Esophagus squamous epithelium (tissue), 5 donors: ENCODE measurements around the gene OLFM2. TPM values are rescaled to one million over a fixed set of nuclear protein-coding genes. Genes with fewer than 3 reads are reported as not detected.

Experiments used
- DNase-seq: peaks from one replicate; lab custom pipeline; 2025; lab: John Stamatoyannopoulos, UW
- H3K27ac ChIP-seq, 4 donors: fragments of 200-600 bp; sonication (generic); one replicate each; pipeline ENCODE4 v1.5.1; 2016 to 2019; ENCODE audit warnings: mild to moderate bottlenecking in 1 of 4
- H3K27me3 ChIP-seq, 4 donors: fragments of 200-600 bp; sonication (generic); 1 replicate in 3 of 4; 2 replicates in 1 of 4; pipeline versions ENCODE4 v1.5.1 to v1.6.0; 2017 to 2021; ENCODE audit warnings: antibody characterized with exemption in 1 of 4
- H3K36me3 ChIP-seq, 3 donors: fragments of 200-600 bp; sonication (generic); one replicate each; pipeline ENCODE4 v1.5.1; 2016 to 2019
- H3K4me1 ChIP-seq, 3 donors: fragments of 200-600 bp; sonication (generic); one replicate each; pipeline ENCODE4 v1.5.1; 2017 to 2019
- H3K4me3 ChIP-seq, 4 donors: fragments of 200-600 bp; sonication (generic); 1 replicate in 3 of 4; 2 replicates in 1 of 4; pipeline ENCODE4 v1.5.1; 2016 to 2019; ENCODE audit warnings: mild to moderate bottlenecking in 2 of 4, moderate library complexity in 1 of 4
- H3K9me3 ChIP-seq, 3 donors: fragments of 200-600 bp; sonication (generic); one replicate each; pipeline ENCODE4 v1.5.1; 2016 to 2019
- CTCF ChIP-seq, 6 experiments: fragments of 450-650 bp in 4 of 6; fragments of 200-600 bp in 2 of 6; sonication (generic) in 2 of 6; IDR thresholded peaks; one replicate each; pipeline ENCODE4 v1.5.1; 2016 to 2019; ENCODE audit warnings: antibody characterized with exemption in 6 of 6, mild to moderate bottlenecking in 4 of 6, moderate library complexity in 4 of 6
- POLR2A ChIP-seq, 4 donors: fragments of 450-650 bp; IDR thresholded peaks; one replicate each; pipeline ENCODE4 v1.6.1; 2017; ENCODE audit warnings: antibody characterized with exemption in 4 of 4, mild to moderate bottlenecking in 4 of 4, moderate library complexity in 3 of 4
- whole genome bisulfite sequencing, 2 donors: methylation state at CpG; one replicate each; pipeline ENCODE4 v1.1.5; 2018; 5-methylcytosine and 5-hydroxymethylcytosine counted together
- intact Hi-C: fragments of 100-400 bp; cut with DNase I; formaldehyde crosslinking; loops from one replicate; pipeline ENCODE4 v1.15.0; 2022
- total RNA-seq, 4 donors: library from RNA; depleted of rRNA; stranded (reverse); fragments of >200 nt; gene quantifications; one replicate each; pipeline ENCODE4 v1.1.0, GENCODE V29; 2016
- donor health status: DM: yes; HTN: yes; CAD: no.

The OLFM2 gene
- 10 to 100 TPM in 2 of 4 donors, 1 to 10 TPM in 2; 8.6 to 14.6 (median 9.8) TPM for total RNA-seq

GRCh38 chr19:9936326-9937000 is at the start of gene OLFM2:
TSS of gene OLFM2 (minus strand) at chr19:9936515. CDS start at chr19:9936366, 149 bp downstream.
- Histone ChIP-seq H3K4me3 (peak within 1 kb of the TSS; percentile 36 to 67 (median 46)), H3K27ac (peak within 1 kb of the TSS; percentile 19 to 65 (median 38)), H3K4me1 (peaks cover 19 to 37% (median 24%) of the 10 kb centered on the region in 3 donors), H3K27me3 (peaks cover 0 to 62% (median 2%) of the 10 kb centered on the region in 4 donors), H3K36me3 (no peaks in the 10 kb centered on the region), H3K9me3 (no peaks in the 10 kb centered on the region)
- intact Hi-C loops = no loop called here
- TF ChIP-seq POLR2A (IDR thresholded peaks at IDR 0.05) = no peak
- no peak for TF ChIP-seq CTCF (IDR thresholded peaks at IDR 0.05)
- 1 to 5% methylated on average over 3 to 9 of the region's 62 CpGs for WGBS, 2 donors
- no peak for DNase-seq

GRCh38 chr19:9981406-9982260 is 45.3 kb upstream of the OLFM2 start:
- H3K36me3 ChIP-seq = peaks cover 0 to 68% (median 0%) of the 10 kb centered on the region in 3 donors
- H3K27ac ChIP-seq = no peak overlapping the region
- no peak overlapping the region for H3K4me3 ChIP-seq
- no peaks in the 10 kb centered on the region for H3K27me3 ChIP-seq
- DNase-seq = no peak
- H3K9me3 ChIP-seq = no peaks in the 10 kb centered on the region
- TF ChIP-seq CTCF (IDR thresholded peaks at IDR 0.05) = no peak
- TF ChIP-seq POLR2A (IDR thresholded peaks at IDR 0.05) = no peak
- H3K4me1 ChIP-seq = peaks cover 0 to 5% (median 0%) of the 10 kb centered on the region in 3 donors
- WGBS, 2 donors = 80 to 90% methylated on average over 8 of the region's 8 CpGs
- intact Hi-C loops = no loop called here

GRCh38 chr19:9972103-9972502 is 35.8 kb upstream of the OLFM2 start:
- no peaks in the 10 kb centered on the region for H3K9me3 ChIP-seq

GRCh38 chr19:9971166-9971897 is 35.0 kb upstream of the OLFM2 start:
- no peak for TF ChIP-seq POLR2A (IDR thresholded peaks at IDR 0.05)
- no peak for TF ChIP-seq CTCF (IDR thresholded peaks at IDR 0.05)
- intact Hi-C loops = no loop called here
- Histone ChIP-seq H3K4me1 (no peaks in the 10 kb centered on the region), H3K4me3 (no peak overlapping the region), H3K27ac (no peak overlapping the region), H3K27me3 (peaks cover 0 to 25% (median 0%) of the 10 kb centered on the region in 4 donors), H3K9me3 (no peaks in the 10 kb centered on the region), H3K36me3 (peaks cover 0 to 46% (median 0%) of the 10 kb centered on the region in 3 donors)
- no peak for DNase-seq
- WGBS, 2 donors = 72 to 74% methylated on average over 15 of the region's 15 CpGs

More at GRCh38 chr19:9972103-9972502, 35.8 kb upstream of the OLFM2 start:
- H3K36me3 ChIP-seq = peaks cover 0 to 51% (median 0%) of the 10 kb centered on the region in 3 donors
- H3K27me3 ChIP-seq = peaks cover 0 to 18% (median 0%) of the 10 kb centered on the region in 4 donors
- H3K4me3 ChIP-seq = no peak overlapping the region
- H3K4me1 ChIP-seq = no peaks in the 10 kb centered on the region
- WGBS, 2 donors = 85 to 90% methylated on average over 6 of the region's 6 CpGs
- intact Hi-C loops = no loop called here
- no peak for TF ChIP-seq POLR2A (IDR thresholded peaks at IDR 0.05)
- TF ChIP-seq CTCF (IDR thresholded peaks at IDR 0.05) = no peak
- DNase-seq = no peak
- no peak overlapping the region for H3K27ac ChIP-seq
